GM12878 (cell line): ENCODE measurements around the gene CSNK1A1. TPM values are rescaled to one million over a fixed set of nuclear protein-coding genes. Genes with fewer than 3 reads are reported as not detected.

Experiments used
- ATAC-seq: fragments of 200-7000 bp; cut with Tn5 transposase; 3 replicates; pipeline ENCODE4 v1.9.1; 2020; ENCODE audit warnings: mild to moderate bottlenecking, moderate library complexity
- BruUV-seq: library from RNA; stranded (reverse); fragments of 400-500 nt; replicated peaks from 2 replicates; lab custom pipeline; 2021; lab: Mats Ljungman, UMichigan
- CTCF ChIA-PET: fragments of 300-600 bp; sonication (Branson Sonifier 250); formaldehyde crosslinking; extraction: SDS; loops from one replicate; lab custom pipeline; 2021; ENCODE audit warnings: inconsistent platforms; lab: Yijun Ruan, JAX
- POLR2A ChIA-PET: fragments of 350-600 bp; formaldehyde crosslinking; extraction: SDS; loops from one replicate; lab custom pipeline; 2021; ENCODE audit warnings: inconsistent platforms; lab: Charles Lee
- RAD21 ChIA-PET: fragments of 300-600 bp; sonication (Branson Sonifier 250); formaldehyde crosslinking; loops from one replicate; lab custom pipeline; 2023; ENCODE audit warnings: antibody characterized with exemption; ENCODE audit not compliant: unreplicated experiment; lab: Charles Lee
- SMC1A ChIA-PET: fragments of 300-600 bp; sonication (Branson Sonifier 250); formaldehyde crosslinking; loops from one replicate; lab custom pipeline; 2023; ENCODE audit not compliant: unreplicated experiment, uncharacterized antibody; lab: Charles Lee
- DNase-seq: peaks from one replicate; pipeline ENCODE4 v3.0.0-alpha.2; 2011; ENCODE audit warnings: low read depth, low spot score
- FAIRE-seq: peaks from 3 replicates; lab custom pipeline; 2011; peaks lifted over from hg19 to GRCh38; lab: Jason Lieb, UNC
- H2AFZ ChIP-seq: 2 replicates; pipeline ENCODE4 v1.6.0; 2011; ENCODE audit warnings: low read depth, low read length, control low read depth; ENCODE audit not compliant: control insufficient read depth
- H3K27ac ChIP-seq: 2 replicates; pipeline ENCODE4 v1.5.1; 2011; ENCODE audit warnings: control low read depth; ENCODE audit not compliant: control insufficient read depth, insufficient read depth
- H3K27me3 ChIP-seq, 2 experiments: replicated peaks in 1 of 2; 2 replicates each; pipeline versions ENCODE4 v1.6.0 to v1.6.1; 2011; ENCODE audit warnings: low read length in 1 of 2; ENCODE audit not compliant: control insufficient read depth in 2 of 2, insufficient read depth in 2 of 2
- H3K36me3 ChIP-seq, 2 experiments: 2 replicates each; pipeline ENCODE4 v1.5.1; 2011; ENCODE audit warnings: low read length in 1 of 2; ENCODE audit not compliant: control insufficient read depth in 2 of 2, insufficient read depth in 2 of 2
- H3K4me1 ChIP-seq: 2 replicates; pipeline ENCODE4 v1.6.1; 2011; ENCODE audit warnings: mild to moderate bottlenecking, low read length, moderate library complexity, mixed read lengths; ENCODE audit not compliant: control insufficient read depth, insufficient read depth
- H3K4me2 ChIP-seq: 2 replicates; pipeline ENCODE4 v1.6.0; 2011; ENCODE audit warnings: control low read depth; ENCODE audit not compliant: control insufficient read depth, insufficient read depth
- H3K4me3 ChIP-seq: fragments of 200-600 bp; sonication (generic); 2 replicates; pipeline ENCODE4 v1.5.1; 2016
- H3K79me2 ChIP-seq: 2 replicates; pipeline ENCODE4 v1.6.0; 2011; ENCODE audit warnings: low read length; ENCODE audit not compliant: control insufficient read depth, insufficient read depth
- H3K9ac ChIP-seq: 2 replicates; pipeline ENCODE4 v1.8.0; 2011; ENCODE audit warnings: low read length, control low read depth, mixed read lengths; ENCODE audit not compliant: control insufficient read depth, insufficient read depth
- H3K9me3 ChIP-seq: replicated peaks from 3 replicates; pipeline ENCODE4 v1.5.1; 2011; ENCODE audit warnings: mild to moderate bottlenecking, low read length; ENCODE audit not compliant: control insufficient read depth, insufficient read depth
- H4K20me1 ChIP-seq: 2 replicates; pipeline ENCODE4 v1.6.0; 2011; ENCODE audit not compliant: control insufficient read depth, insufficient read depth
- EP300 ChIP-seq, 2 experiments: fragments of 150-350 bp in 1 of 2; IDR thresholded peaks; 2 replicates each; pipeline ENCODE4 v1.6.1; 2011 to 2012; ENCODE audit warnings: low read depth in 2 of 2, low read length in 2 of 2, borderline replicate concordance in 1 of 2, improper control_type of control experiment in 1 of 2, inconsistent platforms in 1 of 2; ENCODE audit not compliant: control insufficient read depth in 1 of 2
- MYB ChIP-seq: fragments of 150-350 bp; IDR thresholded peaks from 2 replicates; pipeline ENCODE4 v1.6.1; 2014; ENCODE audit warnings: mild to moderate bottlenecking, low read depth, low read length, borderline replicate concordance
- NR2C2 ChIP-seq: IDR thresholded peaks from 2 replicates; pipeline ENCODE4 v1.6.1; 2011; ENCODE audit warnings: borderline replicate concordance, low read depth; ENCODE audit not compliant: control insufficient read depth, insufficient read length
- RAD51 ChIP-seq: fragments of 450-650 bp; IDR thresholded peaks from 2 replicates; pipeline ENCODE4 v1.6.1; 2016; ENCODE audit warnings: moderate library complexity, mild to moderate bottlenecking, inconsistent platforms
- TCF12 ChIP-seq: IDR thresholded peaks from 2 replicates; pipeline ENCODE4 v1.6.1; 2011; ENCODE audit warnings: low read depth, mild to moderate bottlenecking, low read length
- ZNF24 ChIP-seq: fragments of 450-650 bp; IDR thresholded peaks from 2 replicates; pipeline ENCODE4 v1.6.1; 2017; ENCODE audit warnings: antibody characterized with exemption, mild to moderate bottlenecking
- WGBS: methylation state at CpG from one replicate; pipeline ENCODE4 v1.1.6; 2016; ENCODE audit warnings: low lambda C conversion rate; ENCODE audit not compliant: insufficient replicate concordance, insufficient coverage; ENCODE audit errors: missing lambda C conversion rate; 5-methylcytosine and 5-hydroxymethylcytosine counted together
- in situ Hi-C: fragments of 300-500 bp; cut with MboI; formaldehyde crosslinking; loops from 9 replicates; pipeline ENCODE4 v1.14.3; 2018; ENCODE audit warnings: mixed read lengths
- intact Hi-C: fragments of 100-400 bp; cut with micrococcal nuclease; formaldehyde crosslinking; loops from one replicate; pipeline ENCODE4 v1.14.2; 2022; ENCODE audit not compliant: unreplicated experiment
- polyA plus RNA-seq, 11 experiments: library from polyadenylated mRNA; depleted of rRNA in 4 of 11; unstranded in 6 of 11; stranded (reverse) in 5 of 11; fragments of >200 nt; fragmentation: Nextera tagmentation in 4 of 11; fragmentation: Illumina TruSeq in 1 of 11; extraction: Ambion mirVana in 4 of 11; extraction: Trizol in 1 of 11; gene quantifications; 1 replicate in 1 of 11; 2 replicates in 10 of 11; pipeline versions ENCODE4 v1.2.1 to v1.2.3, GENCODE V29; 2011 to 2016; ENCODE audit warnings: inconsistent platforms in 2 of 11, missing spikeins in 2 of 11, low read depth in 1 of 11
- total RNA-seq, 4 experiments: library from RNA; depleted of rRNA in 3 of 4; stranded (reverse); fragments of >200 nt in 3 of 4; fragmentation: Illumina TruSeq in 1 of 4; extraction: Trizol in 1 of 4; gene quantifications; 2 replicates each; pipeline versions ENCODE4 v1.2.1 to v1.2.3, GENCODE V29; 2013 to 2021
- TF ChIP-seq, protein P1 (sequence below): IDR thresholded peaks from 2 replicates; pipeline ENCODE4 v1.6.1; 2011; ENCODE audit warnings: borderline replicate concordance, low read depth, mild to moderate bottlenecking, moderate library complexity, mixed read lengths, low read length; ENCODE audit not compliant: insufficient read depth; ENCODE audit errors: extremely low read length
- TF ChIP-seq, protein P2 (sequence below): IDR thresholded peaks from 2 replicates; pipeline ENCODE4 v1.6.1; 2012; ENCODE audit warnings: low read depth, low read length, improper control_type of control experiment
- TF ChIP-seq, protein P3 (sequence below): fragments of 450-650 bp; IDR thresholded peaks from 2 replicates; pipeline ENCODE4 v1.6.1; 2014; ENCODE audit warnings: mild to moderate bottlenecking
- TF ChIP-seq, protein P4 (sequence below): IDR thresholded peaks from 2 replicates; pipeline ENCODE4 v1.6.1; 2012; ENCODE audit warnings: low read depth, low read length, improper control_type of control experiment

The CSNK1A1 gene
- total and polyA plus RNA-seq, 10 of the 15 experiments (the other 5 are each of a cell fraction or from before 2014, with no cell fraction given) = 53.3 to 155 (median 133) TPM

DNA sequence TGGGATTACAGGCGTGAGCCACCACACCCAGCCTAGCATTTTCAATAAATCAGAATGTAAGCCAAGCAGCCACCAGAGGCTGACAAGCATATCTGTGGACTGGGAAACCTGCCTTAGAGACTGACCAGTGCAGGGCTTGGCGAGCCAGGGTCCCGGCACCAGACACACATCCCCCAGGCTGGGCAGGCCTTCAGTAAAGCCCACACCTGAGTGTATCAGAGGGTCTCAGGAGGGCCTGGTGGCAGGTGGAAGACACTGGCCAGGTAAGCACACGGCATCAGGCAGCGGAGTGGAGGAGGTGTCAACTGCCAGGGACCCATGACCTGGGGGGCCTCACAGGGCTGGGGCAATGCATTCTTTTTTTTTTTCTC, 93.9 kb downstream of the CSNK1A1 start:
- TF ChIP-seq ZNF24 = no peak
- TF ChIP-seq EP300 (IDR thresholded peaks at IDR 0.05; ENCODE audit: borderline replicate concordance in 1 of 2, control insufficient read depth in 1 of 2, low read depth in 2 of 2, low read length in 2 of 2) = no peak
- TF ChIP-seq, protein P1, sequence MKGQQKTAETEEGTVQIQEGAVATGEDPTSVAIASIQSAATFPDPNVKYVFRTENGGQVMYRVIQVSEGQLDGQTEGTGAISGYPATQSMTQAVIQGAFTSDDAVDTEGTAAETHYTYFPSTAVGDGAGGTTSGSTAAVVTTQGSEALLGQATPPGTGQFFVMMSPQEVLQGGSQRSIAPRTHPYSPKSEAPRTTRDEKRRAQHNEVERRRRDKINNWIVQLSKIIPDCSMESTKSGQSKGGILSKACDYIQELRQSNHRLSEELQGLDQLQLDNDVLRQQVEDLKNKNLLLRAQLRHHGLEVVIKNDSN = no peak
- TF ChIP-seq TCF12 = no peak
- TF ChIP-seq RAD51 = no peak
- TF ChIP-seq, protein P2, sequence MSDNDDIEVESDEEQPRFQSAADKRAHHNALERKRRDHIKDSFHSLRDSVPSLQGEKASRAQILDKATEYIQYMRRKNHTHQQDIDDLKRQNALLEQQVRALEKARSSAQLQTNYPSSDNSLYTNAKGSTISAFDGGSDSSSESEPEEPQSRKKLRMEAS = no peak
- TF ChIP-seq, protein P3, sequence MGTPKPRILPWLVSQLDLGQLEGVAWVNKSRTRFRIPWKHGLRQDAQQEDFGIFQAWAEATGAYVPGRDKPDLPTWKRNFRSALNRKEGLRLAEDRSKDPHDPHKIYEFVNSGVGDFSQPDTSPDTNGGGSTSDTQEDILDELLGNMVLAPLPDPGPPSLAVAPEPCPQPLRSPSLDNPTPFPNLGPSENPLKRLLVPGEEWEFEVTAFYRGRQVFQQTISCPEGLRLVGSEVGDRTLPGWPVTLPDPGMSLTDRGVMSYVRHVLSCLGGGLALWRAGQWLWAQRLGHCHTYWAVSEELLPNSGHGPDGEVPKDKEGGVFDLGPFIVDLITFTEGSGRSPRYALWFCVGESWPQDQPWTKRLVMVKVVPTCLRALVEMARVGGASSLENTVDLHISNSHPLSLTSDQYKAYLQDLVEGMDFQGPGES = no peak
- TF ChIP-seq, protein P4, sequence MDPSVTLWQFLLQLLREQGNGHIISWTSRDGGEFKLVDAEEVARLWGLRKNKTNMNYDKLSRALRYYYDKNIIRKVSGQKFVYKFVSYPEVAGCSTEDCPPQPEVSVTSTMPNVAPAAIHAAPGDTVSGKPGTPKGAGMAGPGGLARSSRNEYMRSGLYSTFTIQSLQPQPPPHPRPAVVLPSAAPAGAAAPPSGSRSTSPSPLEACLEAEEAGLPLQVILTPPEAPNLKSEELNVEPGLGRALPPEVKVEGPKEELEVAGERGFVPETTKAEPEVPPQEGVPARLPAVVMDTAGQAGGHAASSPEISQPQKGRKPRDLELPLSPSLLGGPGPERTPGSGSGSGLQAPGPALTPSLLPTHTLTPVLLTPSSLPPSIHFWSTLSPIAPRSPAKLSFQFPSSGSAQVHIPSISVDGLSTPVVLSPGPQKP = no peak
- TF ChIP-seq MYB = no peak
- no peak for TF ChIP-seq NR2C2
- ChIA-PET POLR2A (no interaction called here), SMC1A (no interaction called here), CTCF (no interaction called here), RAD21 (no interaction called here)
- in situ Hi-C loops = no loop called here
- no peak for DNase-seq
- Histone ChIP-seq H3K9ac (no peak overlapping the region), H3K79me2 (no peaks in the 10 kb centered on the region), H4K20me1 (no peaks in the 10 kb centered on the region), H3K36me3 (no peaks in the 10 kb centered on the region), H3K27ac (no peak overlapping the region), H3K4me3 (no peak overlapping the region), H3K4me1 (no peaks in the 10 kb centered on the region), H3K9me3 (no peaks in the 10 kb centered on the region), H3K4me2 (no peak overlapping the region), H2AFZ (no peak overlapping the region), H3K27me3 (no peaks in the 10 kb centered on the region)
- 54% methylated on average over 5 of the region's 5 CpGs for WGBS
- FAIRE-seq = no peak
- BruUV-seq = no TSS peak
- intact Hi-C loops = no loop called here
- ATAC-seq = no peak
